Activated CD8-positive, alpha-beta T cell treated with anti-CD3 and anti-CD28 coated beads for 36 hours (primary cell): ENCODE data around the gene LGR6. TPM values are rescaled to one million over a fixed set of nuclear protein-coding genes. Genes with fewer than 3 reads are reported as not detected.

Experiments used
- ATAC-seq: fragments of 200-7000 bp; cut with Tn5 transposase; one replicate; pipeline ENCODE4 v1.10.0; 2021; ENCODE audit warnings: mild to moderate bottlenecking, moderate library complexity
- CTCF ChIA-PET: fragments of 350-600 bp; sonication (Branson Sonifier 250); formaldehyde crosslinking; loops from one replicate; lab custom pipeline; 2021; ENCODE audit warnings: antibody characterized with exemption; lab: Charles Lee
- POLR2A ChIA-PET: fragments of 350-600 bp; sonication (Branson Sonifier 250); formaldehyde crosslinking; loops from one replicate; lab custom pipeline; 2021; ENCODE audit warnings: antibody characterized with exemption; lab: Charles Lee
- DNase-seq: peaks from one replicate; pipeline ENCODE4 v3.0.0-alpha.2; 2020
- H3K27ac Mint-ChIP-seq: one replicate; pipeline ENCODE4 v1.8.0; 2021; ENCODE audit warnings: mild to moderate bottlenecking, mixed read lengths
- H3K27me3 Mint-ChIP-seq: one replicate; pipeline ENCODE4 v1.8.0; 2021; ENCODE audit warnings: mixed read lengths
- H3K36me3 Mint-ChIP-seq: one replicate; pipeline ENCODE4 v1.8.0; 2021; ENCODE audit warnings: low read depth, mixed read lengths
- H3K4me1 Mint-ChIP-seq: one replicate; pipeline ENCODE4 v1.8.0; 2021; ENCODE audit warnings: low read depth, mixed read lengths
- H3K4me3 Mint-ChIP-seq: one replicate; pipeline ENCODE4 v1.8.0; 2021; ENCODE audit warnings: mild to moderate bottlenecking, moderate library complexity, mixed read lengths
- H3K9me3 Mint-ChIP-seq: one replicate; pipeline ENCODE4 v1.8.0; 2021; ENCODE audit warnings: mixed read lengths
- CTCF ChIP-seq: fragments of 200-600 bp; IDR thresholded peaks from one replicate; pipeline ENCODE4 v1.8.0; 2022; ENCODE audit warnings: antibody characterized with exemption, mild to moderate bottlenecking
- intact Hi-C: fragments of 100-400 bp; cut with micrococcal nuclease; formaldehyde crosslinking; loops from one replicate; pipeline ENCODE4 v1.10.0; 2022
- total RNA-seq, 2 experiments: library from RNA; stranded (reverse); gene quantifications; one replicate each; pipeline ENCODE4 v1.2.3, GENCODE V29; 2021

Gene LGR6
- total RNA-seq, 2 experiments from 2014 or later, result 0.34 TPM

- no peak for DNase-seq
- Mint-ChIP-seq H3K36me3 (no peaks in the 10 kb centered on the region), H3K4me3 (no peak overlapping the region), H3K27me3 (peaks cover 7% of the 10 kb centered on the region), H3K4me1 (peaks cover 25% of the 10 kb centered on the region), H3K27ac (no peak overlapping the region), H3K9me3 (no peaks in the 10 kb centered on the region)
- ChIA-PET CTCF (interaction anchor here (1.2 to 1.6 kb wide), 3 partner anchors 10 to 65 kb away, joined by 3 to 9 read pairs (median 5); no protein-coding TSS in a partner anchor), POLR2A (no interaction called here)
- TF ChIP-seq CTCF, result no peak
- intact Hi-C loops, result no loop called here
- no peak for ATAC-seq
These were observed 5.7 kb downstream of the LGR6 start for GRCh38 chr1:202199040-202199889.

GRCh38 chr1:202200112-202200548 is 6.5 kb downstream of the LGR6 start:
- ChIA-PET CTCF (interaction anchor here (1.2 to 1.6 kb wide), 4 partner anchors 8 to 66 kb away, joined by 3 to 9 read pairs (median 7); no protein-coding TSS in a partner anchor), POLR2A (no interaction called here)
- H3K4me3 Mint-ChIP-seq, result no peak overlapping the region
- H3K27me3 Mint-ChIP-seq, result peaks cover 2% of the 10 kb centered on the region
- TF ChIP-seq CTCF, result no peak
- H3K4me1 Mint-ChIP-seq, result peaks cover 25% of the 10 kb centered on the region
- H3K27ac Mint-ChIP-seq, result no peak overlapping the region
- ATAC-seq (no peak), DNase-seq (no peak)
- intact Hi-C loops, result no loop called here
- H3K9me3 Mint-ChIP-seq, result no peaks in the 10 kb centered on the region
- no peaks in the 10 kb centered on the region for H3K36me3 Mint-ChIP-seq

- no peak overlapping the region for H3K4me3 Mint-ChIP-seq
- peaks cover 2% of the 10 kb centered on the region for H3K27me3 Mint-ChIP-seq
- DNase-seq (no peak), ATAC-seq (no peak)
- intact Hi-C loops, result no loop called here
- no peaks in the 10 kb centered on the region for H3K9me3 Mint-ChIP-seq
- no peak for TF ChIP-seq CTCF
- no peaks in the 10 kb centered on the region for H3K36me3 Mint-ChIP-seq
- ChIA-PET CTCF (interaction anchor here (0.9 to 1.6 kb wide), 6 partner anchors 8 to 66 kb away, joined by 3 to 9 read pairs (median 5); no protein-coding TSS in a partner anchor), POLR2A (no interaction called here)
- no peak overlapping the region for H3K27ac Mint-ChIP-seq
- peaks cover 25% of the 10 kb centered on the region for H3K4me1 Mint-ChIP-seq
These were observed 7.1 kb downstream of the LGR6 start for GRCh38 chr1:202200669-202201068.

- no peak overlapping the region for H3K4me3 Mint-ChIP-seq
- no peak for DNase-seq
- no peaks in the 10 kb centered on the region for H3K36me3 Mint-ChIP-seq
- no peaks in the 10 kb centered on the region for H3K9me3 Mint-ChIP-seq
- ChIA-PET CTCF (interaction anchor here (0.9 to 1.5 kb wide), 3 partner anchors 9 to 22 kb away, joined by 3 to 9 read pairs (median 5); no protein-coding TSS in a partner anchor), POLR2A (no interaction called here)
- H3K4me1 Mint-ChIP-seq, result peaks cover 25% of the 10 kb centered on the region
- intact Hi-C loops, result no loop called here
- H3K27ac Mint-ChIP-seq, result no peak overlapping the region
- ATAC-seq, result no peak
- no peaks in the 10 kb centered on the region for H3K27me3 Mint-ChIP-seq
- no peak for TF ChIP-seq CTCF
These were observed 7.7 kb downstream of the LGR6 start for GRCh38 chr1:202201266-202201665.

GRCh38 chr1:202201971-202202370 is 8.4 kb downstream of the LGR6 start:
- Mint-ChIP-seq H3K9me3 (no peaks in the 10 kb centered on the region), H3K36me3 (no peaks in the 10 kb centered on the region), H3K27me3 (no peaks in the 10 kb centered on the region), H3K4me3 (no peak overlapping the region), H3K4me1 (peaks cover 25% of the 10 kb centered on the region), H3K27ac (no peak overlapping the region)
- DNase-seq (no peak), ATAC-seq (no peak)
- ChIA-PET CTCF (interaction anchor here (1.2 to 1.5 kb wide), 3 partner anchors 9 to 17 kb away, joined by 5 to 11 read pairs (median 9); partner anchors contain the start of gene LGR6), POLR2A (no interaction called here)
- no peak for TF ChIP-seq CTCF
- intact Hi-C loops, result no loop called here
